HepG2 (cell line): Measurements from ENCODE around the gene ARL15. TPM values are rescaled to one million over a fixed set of nuclear protein-coding genes. Genes with fewer than 3 reads are reported as not detected.

ENCODE experiments used
- ATAC-seq: fragments of 200-7000 bp; cut with Tn5 transposase; 3 replicates; pipeline ENCODE4 v1.9.1; 2020; ENCODE audit warnings: mild to moderate bottlenecking, moderate library complexity
- BruUV-seq: library from RNA; stranded (reverse); fragments of 400-500 nt; replicated peaks from 2 replicates; lab custom pipeline; 2021; lab: Mats Ljungman, UMichigan
- CTCF ChIA-PET: fragments of 300-600 bp; formaldehyde crosslinking; extraction: SDS; loops from one replicate; lab custom pipeline; 2021; ENCODE audit warnings: low total read pairs, inconsistent platforms, low intra/inter-chr PET ratio; lab: Yijun Ruan, JAX
- POLR2A ChIA-PET: fragments of 350-600 bp; sonication (Branson Sonifier 250); formaldehyde crosslinking; loops from one replicate; lab custom pipeline; 2020; ENCODE audit warnings: antibody characterized with exemption, inconsistent platforms; lab: Yijun Ruan, JAX
- DNase-seq: peaks from one replicate; pipeline ENCODE4 v3.0.0-alpha.2; 2015; ENCODE audit warnings: low spot score
- FAIRE-seq: peaks from 3 replicates; lab custom pipeline; 2011; peaks lifted over from hg19 to GRCh38; lab: Jason Lieb, UNC
- H2AFZ ChIP-seq: one replicate; pipeline ENCODE4 v1.6.1; 2011; ENCODE audit warnings: low read length, inconsistent platforms
- H3K27ac ChIP-seq: fragments of 300-600 bp; 3 replicates; pipeline ENCODE4 v1.8.0; 2011; ENCODE audit warnings: mixed run types, mild to moderate bottlenecking, mixed read lengths, low read length, inconsistent platforms; ENCODE audit not compliant: insufficient read depth; ENCODE audit errors: extremely low read length
- H3K27me3 ChIP-seq, 2 experiments: fragments of 200-600 bp in 1 of 2; 2 replicates in 1 of 2; 3 replicates in 1 of 2; pipeline versions ENCODE4 v1.6.0 to v1.8.0; 2011; ENCODE audit warnings: low read length in 2 of 2, mild to moderate bottlenecking in 2 of 2, moderate library complexity in 2 of 2, inconsistent platforms in 1 of 2; ENCODE audit not compliant: insufficient read depth in 2 of 2, control insufficient read depth in 1 of 2
- H3K36me3 ChIP-seq, 2 experiments: fragments of 200-600 bp in 1 of 2; replicated peaks in 1 of 2; 2 replicates in 1 of 2; 3 replicates in 1 of 2; pipeline versions ENCODE4 v1.5.1 to v1.8.0; 2011; ENCODE audit warnings: low read length in 2 of 2, inconsistent platforms in 1 of 2; ENCODE audit not compliant: insufficient read depth in 2 of 2, control insufficient read depth in 1 of 2
- H3K4me1 ChIP-seq: 2 replicates; pipeline ENCODE4 v1.5.1; 2012; ENCODE audit warnings: low read length, inconsistent platforms; ENCODE audit not compliant: insufficient read depth
- H3K4me2 ChIP-seq: 2 replicates; pipeline ENCODE4 v1.6.0; 2011; ENCODE audit warnings: low read depth, low read length, inconsistent platforms
- H3K4me3 ChIP-seq, 3 experiments: fragments of 200-600 bp in 1 of 3; sonication (generic), shearing (Covaris generic) in 1 of 3; replicated peaks in 1 of 3; 2 replicates each; pipeline ENCODE4 v1.5.1; 2011 to 2016; ENCODE audit warnings: low read length in 3 of 3, inconsistent platforms in 2 of 3, low read depth in 2 of 3, mild to moderate bottlenecking in 2 of 3, control low read depth in 1 of 3, mixed read lengths in 1 of 3; ENCODE audit not compliant: insufficient read depth in 1 of 3
- H3K79me2 ChIP-seq: one replicate; pipeline ENCODE4 v1.6.1; 2011; ENCODE audit warnings: low read length, inconsistent platforms; ENCODE audit not compliant: insufficient read depth
- H3K9ac ChIP-seq: 2 replicates; pipeline ENCODE4 v1.6.0; 2011; ENCODE audit warnings: mild to moderate bottlenecking, low read depth, low read length, inconsistent platforms; ENCODE audit not compliant: insufficient read depth
- H3K9me3 ChIP-seq: 2 replicates; pipeline ENCODE4 v1.5.1; 2012; ENCODE audit warnings: mild to moderate bottlenecking, low read length
- H4K20me1 ChIP-seq: 2 replicates; pipeline ENCODE4 v1.6.0; 2011; ENCODE audit warnings: inconsistent platforms, mild to moderate bottlenecking, low read length, moderate library complexity; ENCODE audit not compliant: insufficient read depth
- GPBP1L1 ChIP-seq: sonication (generic); formaldehyde crosslinking; IDR thresholded peaks from 2 replicates; pipeline ENCODE4 v1.5.0; 2020; ENCODE audit warnings: mild to moderate bottlenecking, missing genetic modification reagents
- KAT8 ChIP-seq: IDR thresholded peaks from 2 replicates; pipeline ENCODE4 v1.6.1; 2016; ENCODE audit warnings: missing genetic modification reagents, missing compliant biosample characterization
- PAX8 ChIP-seq: sonication (generic); formaldehyde crosslinking; IDR thresholded peaks from 2 replicates; pipeline ENCODE4 v1.8.0; 2022; ENCODE audit warnings: mild to moderate bottlenecking, missing genetic modification reagents, borderline replicate concordance
- SIX4 ChIP-seq: sonication (generic); formaldehyde crosslinking; IDR thresholded peaks from 2 replicates; pipeline ENCODE4 v1.4.0; 2020; ENCODE audit warnings: missing genetic modification reagents
- ZNF776 ChIP-seq: sonication (generic); formaldehyde crosslinking; IDR thresholded peaks from 2 replicates; pipeline ENCODE4 v1.4.0; 2020; ENCODE audit warnings: mild to moderate bottlenecking, missing genetic modification reagents
- WGBS: methylation state at CpG from one replicate; pipeline ENCODE4 v1.1.6; 2017; ENCODE audit warnings: low lambda C conversion rate; 5-methylcytosine and 5-hydroxymethylcytosine counted together
- in situ Hi-C: cut with HindIII; loops from 2 replicates; pipeline ENCODE4 v1.10.0; 2017; ENCODE audit warnings: low pct_unique_long_range_greater_than_20kb; ENCODE audit not compliant: extremely low pct_ligation_motif_present
- intact Hi-C: fragments of 100-400 bp; cut with micrococcal nuclease; formaldehyde crosslinking; loops from one replicate; pipeline ENCODE4 v1.10.0; 2022; ENCODE audit not compliant: unreplicated experiment
- polyA plus RNA-seq, 8 experiments: library from polyadenylated mRNA; depleted of rRNA in 3 of 8; stranded (reverse) in 7 of 8; unstranded in 1 of 8; fragments of >200 nt; fragmentation: Illumina TruSeq in 4 of 8; extraction: Trizol in 4 of 8; gene quantifications; 2 replicates each; pipeline versions ENCODE4 v1.2.1 to v1.2.3, GENCODE V29; 2011 to 2016; ENCODE audit warnings: low read depth in 4 of 8, missing spikeins in 1 of 8, mixed read lengths in 1 of 8; ENCODE audit not compliant: insufficient read depth in 1 of 8
- total RNA-seq, 5 experiments: library from RNA; depleted of rRNA; stranded (reverse); fragments of >200 nt; fragmentation: Illumina TruSeq; extraction: Trizol; gene quantifications; 2 replicates each; pipeline ENCODE4 v1.2.3, GENCODE V29; 2016; ENCODE audit warnings: low read depth in 1 of 5
- TF ChIP-seq, protein P1 (sequence below): sonication (generic); formaldehyde crosslinking; IDR thresholded peaks from 2 replicates; pipeline ENCODE4 v1.4.0; 2020; ENCODE audit warnings: mild to moderate bottlenecking, missing genetic modification reagents, borderline replicate concordance

The ARL15 gene
- total and polyA plus RNA-seq, 2 of the 13 experiments (the other 11 are each of a cell fraction or from before 2014, with no cell fraction given), result 2.5 to 7.7 TPM

- ATAC-seq (no peak), FAIRE-seq (no peak), DNase-seq (no peak)
- intact Hi-C loops (no loop called here), in situ Hi-C loops (no loop called here)
- POLR2A ChIA-PET, result no interaction called here
- no TSS peak for BruUV-seq
- Histone ChIP-seq H2AFZ (no peak overlapping the region), H3K4me3 (no peak overlapping the region), H3K79me2 (no peaks in the 10 kb centered on the region), H3K27ac (no peak overlapping the region), H4K20me1 (no peaks in the 10 kb centered on the region), H3K9me3 (no peaks in the 10 kb centered on the region), H3K27me3 (no peaks in the 10 kb centered on the region), H3K4me2 (no peak overlapping the region), H3K36me3 (no peaks in the 10 kb centered on the region), H3K4me1 (no peaks in the 10 kb centered on the region), H3K9ac (no peak overlapping the region)
- TF ChIP-seq, protein P1, sequence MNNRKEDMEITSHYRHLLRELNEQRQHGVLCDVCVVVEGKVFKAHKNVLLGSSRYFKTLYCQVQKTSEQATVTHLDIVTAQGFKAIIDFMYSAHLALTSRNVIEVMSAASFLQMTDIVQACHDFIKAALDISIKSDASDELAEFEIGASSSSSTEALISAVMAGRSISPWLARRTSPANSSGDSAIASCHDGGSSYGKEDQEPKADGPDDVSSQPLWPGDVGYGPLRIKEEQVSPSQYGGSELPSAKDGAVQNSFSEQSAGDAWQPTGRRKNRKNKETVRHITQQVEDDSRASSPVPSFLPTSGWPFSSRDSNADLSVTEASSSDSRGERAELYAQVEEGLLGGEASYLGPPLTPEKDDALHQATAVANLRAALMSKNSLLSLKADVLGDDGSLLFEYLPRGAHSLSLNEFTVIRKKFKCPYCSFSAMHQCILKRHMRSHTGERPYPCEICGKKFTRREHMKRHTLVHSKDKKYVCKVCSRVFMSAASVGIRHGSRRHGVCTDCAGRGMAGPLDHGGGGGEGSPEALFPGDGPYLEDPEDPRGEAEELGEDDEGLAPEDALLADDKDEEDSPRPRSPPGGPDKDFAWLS (CRISPR knock-in tag), result no peak
- TF ChIP-seq ZNF776 (CRISPR knock-in tag), result no peak
- TF ChIP-seq KAT8, result no peak
- no peak for TF ChIP-seq PAX8 (CRISPR knock-in tag)
- no peak for TF ChIP-seq GPBP1L1 (CRISPR knock-in tag)
- no peak for TF ChIP-seq SIX4 (CRISPR knock-in tag)
- CTCF ChIA-PET, result no interaction called here
- WGBS, result 88% methylated on average over 1 of the region's 1 CpG
These were observed 20.6 kb downstream of the ARL15 start for GRCh38 chr5:54289769-54290168.
